ENCODE data around the gene BBIP1.

DNA sequence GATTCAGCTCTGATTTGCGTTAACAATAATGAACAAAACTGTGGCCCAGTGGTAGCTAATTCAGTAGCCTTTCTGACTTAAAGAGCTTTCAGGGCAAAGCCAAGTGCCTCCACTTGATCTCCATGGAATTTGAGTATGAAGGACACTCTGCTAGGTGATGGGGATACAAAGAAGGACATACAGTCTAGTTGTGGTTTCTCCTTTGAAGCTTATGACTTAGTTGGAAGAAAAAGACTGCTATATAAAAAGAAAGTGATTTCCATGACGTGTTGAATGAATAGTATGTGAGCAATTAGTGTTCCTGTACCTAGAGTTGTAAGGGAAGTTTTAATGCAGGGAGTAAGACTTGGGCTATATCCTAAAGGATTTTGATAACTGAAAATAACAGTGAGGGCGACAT is 39.0 kb downstream of the BBIP1 start:
- TF ChIP-seq, protein P1, sequence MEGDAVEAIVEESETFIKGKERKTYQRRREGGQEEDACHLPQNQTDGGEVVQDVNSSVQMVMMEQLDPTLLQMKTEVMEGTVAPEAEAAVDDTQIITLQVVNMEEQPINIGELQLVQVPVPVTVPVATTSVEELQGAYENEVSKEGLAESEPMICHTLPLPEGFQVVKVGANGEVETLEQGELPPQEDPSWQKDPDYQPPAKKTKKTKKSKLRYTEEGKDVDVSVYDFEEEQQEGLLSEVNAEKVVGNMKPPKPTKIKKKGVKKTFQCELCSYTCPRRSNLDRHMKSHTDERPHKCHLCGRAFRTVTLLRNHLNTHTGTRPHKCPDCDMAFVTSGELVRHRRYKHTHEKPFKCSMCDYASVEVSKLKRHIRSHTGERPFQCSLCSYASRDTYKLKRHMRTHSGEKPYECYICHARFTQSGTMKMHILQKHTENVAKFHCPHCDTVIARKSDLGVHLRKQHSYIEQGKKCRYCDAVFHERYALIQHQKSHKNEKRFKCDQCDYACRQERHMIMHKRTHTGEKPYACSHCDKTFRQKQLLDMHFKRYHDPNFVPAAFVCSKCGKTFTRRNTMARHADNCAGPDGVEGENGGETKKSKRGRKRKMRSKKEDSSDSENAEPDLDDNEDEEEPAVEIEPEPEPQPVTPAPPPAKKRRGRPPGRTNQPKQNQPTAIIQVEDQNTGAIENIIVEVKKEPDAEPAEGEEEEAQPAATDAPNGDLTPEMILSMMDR (IDR thresholded peaks at IDR 0.05) = no peak
- no peak for TF ChIP-seq POLR2A (IDR thresholded peaks at IDR 0.05)
